Ecto neural progenitor cell (in vitro differentiated cells): Measurements from ENCODE around the gene SGO1.
"Not testable (repeated sequence)": the region's sequence is repeated elsewhere in the genome, so short reads cannot be mapped to it uniquely, and the experiment has no call there.

Experiments
- DNase-seq: peaks from one replicate; pipeline ENCODE4 v3.0.0-alpha.2; 2018; ENCODE audit warnings: low spot score

The SGO1 gene

DNA sequence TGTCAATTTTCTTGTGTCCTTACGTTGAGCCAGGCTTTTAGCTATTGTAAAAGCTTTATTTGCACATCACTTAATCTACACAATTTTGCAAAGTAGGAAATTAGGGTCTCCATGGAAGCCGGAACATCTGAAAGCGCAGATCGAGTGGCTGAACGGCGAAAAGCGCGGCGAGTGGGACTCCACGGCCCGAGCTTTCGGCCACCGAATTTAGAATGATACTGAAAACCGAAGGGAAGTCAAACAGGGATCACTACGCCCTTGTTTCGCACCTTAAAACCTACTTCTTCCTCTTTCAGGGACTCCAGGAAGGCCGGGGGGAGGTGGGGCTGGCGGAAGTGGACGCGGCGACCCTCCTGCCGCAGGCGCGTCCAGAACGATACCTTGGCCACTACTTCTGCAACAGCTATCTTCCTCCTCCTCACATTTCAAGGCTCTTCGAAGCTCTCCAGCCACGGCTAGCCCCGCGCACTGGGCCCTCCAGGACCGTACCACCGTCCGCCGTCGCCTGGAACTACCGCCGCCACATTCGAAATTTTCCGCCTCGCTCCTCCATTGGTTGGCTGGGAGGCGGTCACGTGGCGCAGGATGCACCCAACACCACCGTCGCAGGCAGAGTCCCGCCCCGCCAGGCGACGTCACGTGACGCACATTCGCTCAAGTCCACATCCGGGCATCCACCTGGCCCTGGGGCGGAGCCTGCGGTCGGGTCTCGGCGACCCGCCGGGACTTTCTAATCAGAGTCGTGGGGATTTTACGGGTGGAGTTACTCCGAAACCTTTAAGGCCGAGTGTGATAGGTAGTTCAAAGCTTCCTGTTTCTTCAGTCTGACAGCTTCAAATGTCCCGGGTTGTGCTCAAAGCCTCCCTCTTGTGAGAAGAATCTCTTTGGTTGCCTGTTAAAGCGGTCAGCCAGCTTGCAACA, at the start of gene SGO1:
SGO1 (minus strand) TSS at position 528 of the 921 bp plus-strand sequence. CDS start 2,179 bp downstream, outside the sequence.
- DNase-seq: peak; percentile 99

DNA sequence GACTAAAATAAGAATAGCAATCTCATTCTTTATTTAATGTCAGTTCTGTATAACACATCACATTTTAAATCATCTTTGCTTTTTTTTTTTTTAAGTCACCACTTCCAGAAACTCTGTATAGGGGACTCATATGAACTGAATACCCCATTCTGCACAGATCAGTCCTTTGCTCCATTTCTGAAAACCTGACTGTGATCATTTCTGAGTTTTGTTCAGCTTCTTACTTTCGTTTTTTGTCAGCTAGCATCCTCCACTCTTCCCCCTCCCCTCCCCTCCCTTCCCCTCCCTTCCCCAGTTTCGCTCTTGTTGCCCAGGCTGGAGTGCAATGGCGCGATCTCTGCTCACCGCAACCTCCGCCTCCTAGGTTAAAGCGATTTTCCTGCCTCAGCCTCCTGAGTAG, 49.8 kb upstream of the SGO1 start:
- no peak for DNase-seq

DNA sequence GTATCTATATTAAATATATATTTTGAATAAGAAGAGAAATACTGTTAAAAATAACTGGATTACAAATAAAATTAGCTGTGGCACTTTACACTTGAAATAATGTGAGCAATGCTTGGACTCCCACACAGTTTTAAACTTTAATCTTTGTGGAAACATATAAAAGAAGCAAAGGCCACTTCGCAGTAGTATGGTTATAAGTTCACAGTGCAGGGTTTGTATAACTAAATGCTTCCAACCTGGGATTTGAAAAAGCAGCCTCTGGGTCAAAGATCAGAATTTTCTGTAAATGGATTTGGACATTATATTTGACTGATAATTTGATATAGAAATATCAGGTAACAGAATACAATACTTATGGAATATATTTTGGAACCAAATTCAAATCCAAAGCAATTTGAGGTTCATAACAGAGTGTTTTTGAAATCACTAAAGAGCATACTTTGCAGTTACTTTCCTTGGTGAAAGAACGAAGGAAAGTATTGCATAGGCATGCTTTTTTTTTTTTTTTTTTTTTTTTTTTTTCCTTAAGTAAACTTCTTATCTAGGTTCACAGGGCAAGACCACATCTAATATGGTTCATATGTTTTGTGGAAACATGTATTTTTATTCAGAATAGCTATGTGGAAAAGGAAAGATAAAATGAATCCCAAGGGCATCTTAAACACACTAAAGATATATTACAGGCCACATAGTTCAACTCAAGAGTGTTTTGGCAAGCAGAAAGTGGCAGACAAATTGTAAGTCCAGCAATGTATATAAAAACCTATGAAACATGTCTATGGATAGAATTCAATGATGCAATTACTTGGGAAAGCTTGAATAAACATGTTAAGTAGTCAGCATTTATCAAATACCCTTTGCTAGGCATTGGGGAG, 47.1 kb upstream of the SGO1 start:
- DNase-seq: no peak

DNA sequence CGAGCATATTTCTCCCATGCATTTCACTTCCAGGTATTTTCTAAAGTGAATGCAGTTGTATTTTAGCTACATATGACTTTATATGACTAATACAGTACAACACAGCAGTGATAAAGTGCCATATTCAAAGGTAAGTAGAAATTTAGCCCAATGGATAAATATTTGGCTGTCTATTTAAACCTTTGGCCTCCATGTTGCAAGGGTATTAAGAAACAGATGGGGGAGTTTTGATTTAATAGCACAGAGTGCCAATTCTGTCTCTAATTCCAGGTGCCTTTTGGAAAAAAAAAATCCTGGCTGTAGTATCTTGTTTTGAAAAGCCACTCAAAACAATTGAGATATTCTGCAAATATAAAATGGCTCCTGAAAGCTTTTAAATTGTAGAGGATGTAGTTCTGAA, 44.9 kb upstream of the SGO1 start:
- DNase-seq: no peak

DNA sequence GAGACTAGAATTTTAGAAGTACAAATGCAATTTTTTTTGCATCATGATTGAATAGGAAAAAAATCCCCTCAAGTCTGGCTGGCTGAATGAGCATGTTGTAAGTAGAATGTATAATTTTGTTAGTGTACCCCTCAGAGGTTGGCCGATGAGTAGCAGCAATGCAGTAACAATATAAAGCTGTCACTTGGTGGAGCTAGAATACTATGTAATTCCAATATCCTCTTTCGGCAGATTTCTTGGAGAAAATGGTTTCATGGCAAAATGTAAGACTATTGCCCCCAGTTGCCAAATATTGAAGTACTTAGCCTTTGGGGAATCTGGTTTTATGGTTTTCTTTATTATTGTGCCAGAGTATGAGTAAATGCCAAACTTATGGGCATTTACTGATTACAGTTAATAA, 39.8 kb upstream of the SGO1 start:
- DNase-seq: no peak

DNA sequence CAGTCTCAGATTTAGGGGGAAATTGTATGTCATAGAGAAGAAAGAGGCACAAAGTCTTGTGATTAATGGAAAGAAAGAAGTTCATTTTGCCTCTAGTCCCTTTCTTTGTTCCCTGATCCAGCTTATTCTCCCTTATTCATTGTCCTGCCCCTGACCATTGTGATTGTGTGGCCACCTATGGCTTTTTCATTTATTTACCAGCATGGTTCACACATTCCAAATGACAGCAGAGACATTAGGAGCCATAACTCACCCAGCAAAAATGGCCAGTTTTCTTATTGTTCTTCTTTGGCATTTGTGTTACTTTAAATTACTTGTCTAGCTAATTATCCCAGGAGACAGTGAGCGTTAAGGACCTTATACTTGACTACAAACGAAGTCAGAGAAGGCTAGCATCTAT, 36.3 kb upstream of the SGO1 start:
- DNase-seq: peak; percentile 51

DNA sequence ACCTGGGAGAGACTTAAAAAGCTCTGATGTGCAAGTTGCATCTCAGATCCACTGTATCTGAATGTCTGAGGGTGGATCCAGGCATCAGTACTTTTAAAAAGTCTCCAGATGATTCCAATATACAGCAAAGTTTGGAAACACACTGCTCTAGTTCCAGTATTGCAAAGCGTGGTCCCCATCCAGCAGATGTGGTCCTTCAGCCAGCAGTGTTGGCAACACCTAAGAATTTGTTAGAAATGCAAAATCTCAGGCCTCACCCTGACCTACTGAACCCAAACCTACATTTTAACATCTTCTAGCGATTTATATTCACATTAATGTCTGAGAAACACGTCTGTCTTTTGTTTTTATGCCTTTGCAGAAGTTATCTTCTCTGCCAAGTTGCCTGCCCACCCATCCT, 32.2 kb upstream of the SGO1 start:
- DNase-seq: no peak

DNA sequence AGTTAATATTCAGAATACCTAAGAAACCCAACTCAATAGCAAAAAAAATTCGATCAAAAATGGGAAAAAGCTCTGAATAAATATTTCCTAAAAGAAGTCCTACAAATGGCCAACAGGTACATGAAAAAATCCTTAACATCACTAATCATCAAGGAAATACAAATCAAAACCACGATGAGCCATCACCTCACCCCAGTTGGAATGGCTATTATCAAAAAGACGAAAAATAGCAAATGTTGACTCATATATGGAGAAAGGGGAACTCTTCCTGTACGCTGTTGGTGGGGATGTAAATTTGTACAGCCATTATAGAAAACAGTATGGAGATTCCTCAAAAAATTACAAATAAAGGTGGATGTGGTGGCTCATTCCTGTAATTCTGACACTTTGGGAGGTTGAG, 29.6 kb upstream of the SGO1 start:
- DNase-seq: no peak

DNA sequence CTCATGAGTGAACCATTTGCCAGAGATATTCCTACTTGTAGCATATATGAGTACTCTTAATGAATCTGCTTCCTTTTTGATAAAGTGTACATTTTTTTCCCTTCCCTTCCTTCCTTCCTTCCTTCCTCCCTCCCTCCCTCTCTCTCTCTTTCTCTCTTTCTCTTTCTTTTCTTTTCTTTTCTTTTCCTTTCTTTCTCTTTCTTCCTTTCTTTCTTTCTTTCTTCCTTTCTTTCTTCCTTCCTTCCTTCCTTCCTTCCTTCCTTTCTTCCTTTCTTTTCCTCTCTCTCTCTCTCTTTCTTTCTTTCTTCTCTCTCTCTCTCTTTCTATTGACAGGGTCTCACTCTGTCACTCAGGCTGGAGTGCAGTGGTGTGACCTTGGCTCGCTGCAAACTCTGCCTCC, 27.5 kb upstream of the SGO1 start:
- DNase-seq: not testable (repeated sequence)

DNA sequence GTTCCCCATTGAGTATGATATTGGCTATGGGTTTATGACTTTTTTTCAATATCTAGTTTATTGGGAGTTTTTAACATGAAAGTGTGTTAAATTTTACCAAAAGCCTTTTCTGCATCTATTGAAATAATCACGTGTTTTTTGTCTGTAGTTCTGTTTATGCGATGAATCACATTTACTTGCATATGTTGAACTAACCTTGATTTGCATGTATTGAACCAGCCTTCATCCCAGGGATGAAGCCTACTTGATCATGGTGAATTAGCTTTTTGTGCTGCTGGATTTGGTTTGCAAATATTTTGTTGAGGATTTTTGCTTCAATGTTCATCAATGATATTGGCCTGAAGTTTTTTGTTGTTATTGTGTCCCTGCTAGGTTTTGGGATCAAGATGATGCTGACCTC, 21.9 kb upstream of the SGO1 start:
- not testable (repeated sequence) for DNase-seq

DNA sequence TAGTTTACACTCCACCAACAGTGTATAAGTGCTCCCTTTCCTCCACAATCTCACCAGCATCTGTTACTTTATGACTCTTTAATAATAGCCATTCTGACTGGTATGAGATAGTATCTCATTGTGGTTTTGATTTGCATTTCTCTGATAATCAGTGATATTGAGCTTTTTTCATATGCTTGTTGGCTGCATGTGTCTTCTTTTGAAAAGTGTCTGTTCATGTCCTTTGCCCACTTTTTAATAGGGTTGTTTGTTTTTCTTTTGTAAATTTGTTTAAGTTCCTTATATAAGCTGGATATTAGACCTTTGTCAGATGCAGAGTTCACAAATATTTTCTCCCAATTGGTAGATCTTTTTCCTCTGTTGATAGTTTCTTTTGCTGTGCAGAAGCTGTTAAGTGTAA, 19.9 kb upstream of the SGO1 start:
- not testable (repeated sequence) for DNase-seq

DNA sequence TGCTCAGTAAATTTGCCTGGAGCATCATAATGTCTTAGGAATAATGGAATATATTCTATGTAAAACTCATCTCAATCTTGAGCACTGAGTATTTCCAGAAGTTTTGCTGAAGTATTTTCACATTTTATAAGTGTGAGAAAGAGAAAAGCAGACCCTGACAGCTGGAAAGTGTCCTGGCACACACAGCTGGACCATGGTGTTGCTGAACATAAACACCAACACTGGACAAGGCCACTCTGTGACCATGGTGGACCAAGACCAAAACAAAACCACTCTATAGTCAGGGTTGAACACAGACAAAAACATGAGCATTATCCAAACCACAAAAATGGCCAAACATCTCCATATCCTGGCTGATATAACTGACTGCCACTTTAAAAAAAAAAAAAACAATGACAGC, 15.1 kb upstream of the SGO1 start:
- no peak for DNase-seq

DNA sequence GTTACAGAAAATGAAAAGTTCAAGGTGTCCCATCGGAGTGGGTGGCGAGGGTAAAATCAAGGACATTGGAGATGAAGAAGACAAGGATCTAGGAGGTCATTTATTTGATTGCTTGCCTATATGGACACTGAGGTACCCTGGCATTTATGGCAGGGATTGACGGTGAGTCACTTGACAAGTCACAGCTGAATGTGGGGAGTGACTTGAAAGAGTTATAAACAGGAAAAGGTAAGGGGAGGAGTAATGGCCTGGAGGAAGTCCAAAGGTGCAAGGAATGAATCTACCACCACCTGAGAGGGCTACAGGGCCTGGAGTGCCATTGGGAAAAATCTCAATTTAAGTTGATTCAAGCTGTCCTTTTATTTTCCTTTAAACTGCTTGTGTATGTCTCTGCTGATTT, 11.8 kb upstream of the SGO1 start:
- DNase-seq: no peak

DNA sequence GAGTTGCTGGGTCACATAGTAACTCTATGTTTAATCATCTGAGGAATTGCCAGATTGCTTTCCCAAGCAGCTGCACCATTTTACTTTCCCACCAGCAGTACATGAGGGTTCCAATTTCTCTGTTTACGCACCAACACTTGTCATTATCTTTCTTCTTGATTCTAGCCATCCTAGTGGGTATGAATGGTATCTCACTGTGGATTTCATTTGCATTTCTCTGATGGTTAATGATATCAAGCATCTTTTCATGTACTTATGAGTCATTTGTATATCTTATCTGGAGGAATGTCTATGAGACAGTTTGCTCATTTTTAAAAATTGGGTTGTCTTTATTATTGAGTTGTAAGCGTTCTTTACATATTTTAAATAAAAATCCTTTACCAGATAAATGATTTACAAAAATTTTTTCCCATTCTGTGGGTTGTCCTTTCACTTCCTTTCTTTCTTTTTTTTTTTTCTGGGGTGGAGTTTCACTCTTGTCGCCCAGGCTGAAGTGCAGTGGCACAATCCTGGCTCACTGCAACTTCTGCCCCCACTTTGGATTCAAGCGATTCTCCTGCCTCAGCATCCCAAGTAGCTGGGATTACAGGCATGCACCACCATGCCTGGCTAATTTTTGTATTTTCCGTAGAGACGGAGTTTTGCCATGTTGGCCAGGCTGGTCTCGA, 8.9 kb upstream of the SGO1 start:
- no peak for DNase-seq

DNA sequence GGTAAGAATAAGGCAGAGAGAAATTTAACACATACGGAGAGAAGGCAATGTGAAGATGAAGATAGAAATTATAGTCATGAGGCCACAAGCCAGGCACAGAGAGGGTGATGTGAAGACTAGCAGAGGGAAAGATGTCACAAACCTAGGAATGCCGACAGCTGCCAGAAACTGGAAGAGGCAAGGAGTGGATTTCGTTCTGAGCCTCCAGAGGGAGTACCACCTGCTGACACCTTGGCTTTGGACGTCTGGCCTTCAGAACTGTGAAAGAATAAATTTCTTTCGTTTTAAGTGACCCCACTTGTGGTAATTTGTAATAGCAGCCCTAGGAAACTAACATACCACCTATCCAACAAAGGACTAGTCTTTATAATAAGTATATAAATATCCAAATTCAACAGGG, 5.0 kb upstream of the SGO1 start:
- DNase-seq: no peak

DNA sequence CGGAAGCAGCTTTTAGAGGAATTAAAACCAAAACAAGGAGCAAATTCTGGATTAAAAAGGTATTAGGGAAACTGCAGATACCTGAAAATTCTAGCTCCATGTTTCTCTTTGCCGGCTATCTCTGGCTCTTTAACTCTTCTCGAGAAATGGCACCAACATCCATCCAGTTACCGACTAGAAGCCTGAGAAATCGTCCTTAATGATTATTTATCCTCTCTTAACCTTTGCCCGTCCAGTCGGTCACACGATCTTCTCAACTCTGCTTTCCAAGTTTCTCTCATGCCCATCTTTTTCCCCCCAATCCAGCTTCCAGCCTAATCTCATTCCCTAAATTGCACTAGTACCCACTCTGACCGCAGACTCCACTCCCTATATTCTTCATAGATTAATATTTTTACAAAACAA, 596 bp upstream of the SGO1 start:
- DNase-seq: no peak

DNA sequence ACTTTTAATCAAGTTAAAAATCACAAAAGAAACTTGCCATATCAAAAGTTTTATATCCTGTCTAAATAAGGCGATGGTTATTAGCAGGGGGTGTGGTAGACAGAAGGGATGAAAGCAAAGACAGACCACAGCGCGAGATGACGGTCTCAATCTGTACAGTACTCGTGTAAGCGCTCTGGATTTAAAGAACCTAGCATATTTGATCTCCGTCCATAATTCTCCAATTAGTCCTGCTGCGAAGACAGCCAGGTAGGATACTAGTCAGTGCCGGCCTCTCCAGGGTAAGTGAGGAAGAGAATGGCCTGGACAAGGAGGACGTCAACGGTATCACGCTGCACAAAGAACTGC, 701 bp downstream of the SGO1 start:
- no peak for DNase-seq

DNA sequence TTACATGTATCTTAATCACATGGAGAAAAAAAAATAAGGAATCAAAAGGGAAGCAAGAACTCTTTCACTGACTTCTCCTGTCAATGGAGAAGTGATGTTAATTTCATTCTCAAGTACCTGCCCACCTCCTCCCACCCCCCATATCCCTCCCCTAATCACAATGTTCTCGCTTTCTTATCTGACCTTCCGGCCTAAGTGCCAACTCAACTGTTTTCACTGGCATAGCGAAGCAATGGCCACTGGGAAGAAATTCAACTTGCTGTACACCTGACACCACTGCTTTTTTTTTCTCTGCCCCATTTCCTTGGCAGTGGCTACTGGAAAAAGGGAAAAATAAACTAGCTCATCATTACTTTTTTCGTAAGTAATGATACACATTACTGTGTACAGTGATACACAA, 3.8 kb downstream of the SGO1 start:
- DNase-seq: no peak

DNA sequence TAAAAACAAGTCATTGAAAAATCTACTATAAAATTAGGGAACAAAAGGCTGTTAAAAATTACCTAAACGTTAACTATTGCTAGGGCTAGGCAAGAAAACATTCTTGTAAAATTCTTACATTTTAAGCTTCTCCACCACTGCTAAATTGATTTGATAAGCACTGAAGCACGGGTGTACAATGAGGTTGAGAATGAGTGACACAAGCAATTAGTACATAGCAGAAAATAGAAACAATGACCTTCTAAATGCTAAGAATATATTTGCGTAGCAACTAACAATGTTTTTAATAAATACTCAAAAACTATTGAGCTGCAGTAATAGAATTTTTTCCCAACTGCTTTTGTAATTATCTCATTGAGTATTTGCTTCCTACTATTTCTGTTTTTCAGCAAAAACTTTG, 4.7 kb downstream of the SGO1 start:
- DNase-seq: no peak

DNA sequence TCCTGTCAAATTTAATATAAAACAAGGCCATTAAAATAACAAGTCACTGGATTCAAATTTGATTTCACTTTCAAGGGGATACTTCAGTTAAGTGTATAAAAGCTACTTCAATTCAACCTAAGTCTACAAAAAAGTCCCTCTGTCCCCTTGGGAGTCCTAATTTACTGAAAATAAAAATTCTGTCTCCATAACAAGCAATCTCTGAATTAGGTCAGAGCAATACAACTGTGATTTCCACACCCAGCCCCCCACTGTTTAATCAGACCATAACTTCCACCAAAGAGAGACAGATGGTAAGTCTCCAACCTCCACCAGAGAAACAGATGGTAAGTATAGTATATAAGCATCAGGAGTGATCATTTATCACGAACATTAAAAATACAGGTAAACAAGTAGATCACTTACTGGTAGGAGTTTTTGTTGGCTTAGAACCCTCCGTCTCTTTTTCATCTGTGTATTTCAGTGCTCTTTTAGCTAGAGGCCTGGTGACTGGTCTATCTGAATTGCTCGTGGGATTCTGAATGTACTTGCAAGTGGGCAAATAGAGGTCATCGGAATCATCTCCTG, 12.1 kb downstream of the SGO1 start:
- no peak for DNase-seq

DNA sequence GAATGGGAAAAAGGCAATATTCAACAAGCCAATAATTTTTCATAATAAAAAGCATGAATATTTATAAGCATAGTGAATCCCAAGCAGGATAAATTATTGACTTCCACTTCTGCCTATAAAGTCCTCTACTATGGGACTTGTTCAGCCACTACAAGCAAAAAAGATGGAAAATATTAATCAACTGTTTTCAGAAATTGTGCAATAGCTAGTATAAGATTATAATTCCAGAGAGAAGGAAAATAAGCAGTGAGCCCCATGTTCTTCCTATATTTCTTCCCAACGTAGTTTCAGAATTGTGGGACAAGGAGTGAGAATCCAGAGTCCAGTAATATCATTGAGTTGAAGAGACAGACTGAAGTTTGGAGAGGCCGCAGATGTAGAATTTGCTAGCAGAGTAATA, 24.3 kb downstream of the SGO1 start:
- DNase-seq: no peak

DNA sequence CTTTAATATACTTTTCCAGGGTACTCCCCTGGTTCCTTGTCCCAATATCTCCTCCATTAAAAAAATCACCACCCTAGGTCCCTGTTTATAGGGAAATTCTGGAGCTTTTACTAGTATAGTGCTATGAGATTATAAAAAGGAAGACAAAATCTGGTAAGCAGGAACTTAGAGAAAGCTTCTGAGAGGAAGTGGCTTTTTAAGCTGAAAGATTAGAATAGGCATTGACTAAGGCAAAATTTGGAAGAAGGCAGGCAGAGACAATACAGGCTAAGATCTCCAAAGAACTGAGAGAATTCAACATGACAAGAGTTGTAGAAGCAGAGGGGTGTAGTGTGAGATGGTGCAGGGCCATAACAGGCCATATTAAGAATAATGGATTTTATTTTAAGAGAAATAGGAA, 25.8 kb downstream of the SGO1 start:
- DNase-seq: no peak
